Aorta (tissue), 5 donors: ENCODE results near the gene RUNDC3A. TPM values are rescaled to one million over a fixed set of nuclear protein-coding genes. Genes with fewer than 3 reads are reported as not detected.
"Not testable (repeated sequence)": the region's sequence is repeated elsewhere in the genome, so short reads cannot be mapped to it uniquely, and the experiment has no call there.

ENCODE experiments used
- ATAC-seq: fragments of 200-7000 bp; cut with Tn5 transposase; one replicate; pipeline ENCODE4 v1.9.1; 2022; ENCODE audit warnings: moderate library complexity; ENCODE audit not compliant: low FRiP score
- DNase-seq, 2 donors: peaks; one replicate each; pipeline ENCODE4 v3.0.0-alpha.2; 2020
- H3K27ac ChIP-seq, 2 donors: one replicate each; pipeline ENCODE4 v1.5.1; 2013; ENCODE audit warnings: low read length in 2 of 2, mild to moderate bottlenecking in 2 of 2, moderate library complexity in 2 of 2, control low read depth in 1 of 2, inconsistent platforms in 1 of 2, low read depth in 1 of 2
- H3K27me3 ChIP-seq, 2 donors: one replicate each; pipeline ENCODE4 v1.6.1; 2013; ENCODE audit warnings: control low read depth in 1 of 2, low read length in 1 of 2, mild to moderate bottlenecking in 1 of 2, moderate library complexity in 1 of 2; ENCODE audit not compliant: insufficient read depth in 2 of 2, control insufficient read depth in 1 of 2
- H3K36me3 ChIP-seq, 2 donors: one replicate each; pipeline ENCODE4 v1.6.1; 2013; ENCODE audit warnings: control low read depth in 1 of 2, low read length in 1 of 2, mild to moderate bottlenecking in 1 of 2; ENCODE audit not compliant: insufficient read depth in 2 of 2, control insufficient read depth in 1 of 2
- H3K4me1 ChIP-seq, 2 donors: one replicate each; pipeline ENCODE4 v1.6.1; 2013; ENCODE audit warnings: low read length in 2 of 2, control low read depth in 1 of 2, mild to moderate bottlenecking in 1 of 2, moderate library complexity in 1 of 2; ENCODE audit not compliant: insufficient read depth in 2 of 2, control insufficient read depth in 1 of 2
- H3K4me3 ChIP-seq, 2 donors: one replicate each; pipeline ENCODE4 v1.5.1; 2013; ENCODE audit warnings: low read length in 2 of 2, control low read depth in 1 of 2, mild to moderate bottlenecking in 1 of 2
- H3K9me3 ChIP-seq: one replicate; pipeline ENCODE4 v1.6.1; 2013; ENCODE audit warnings: mild to moderate bottlenecking, low read length; ENCODE audit not compliant: control insufficient read depth
- WGBS, 2 donors: extraction: QIAGEN DNeasy Blood & Tissue Kit; methylation state at CpG; one replicate each; pipeline ENCODE4 v1.1.7; 2013; 5-methylcytosine and 5-hydroxymethylcytosine counted together
- intact Hi-C, 2 donors: fragments of 100-400 bp; cut with DNase I; formaldehyde crosslinking; loops; one replicate each; pipeline versions ENCODE4 v1.14.2 to v1.15.0; 2022
- polyA plus RNA-seq, 2 donors: library from polyadenylated mRNA; stranded (reverse); fragments of 200-250 nt; gene quantifications; one replicate each; pipeline ENCODE4 v1.2.3, GENCODE V29; 2013
- total RNA-seq, 2 donors: library from RNA; stranded (reverse); fragmentation: NEBNext Ultra II Directional; extraction: Animal tissue kit (Norgen Biotek cat#: 25700); gene quantifications; one replicate each; pipeline ENCODE4 v1.2.1, GENCODE V29; 2021
- donor health status: healthy with polysubstance abuse.
- donor health status: Bipolar disorder and iron deficiency.
- donor health status: DM: no; HTN: no; CAD: no.
- donor health status: DM: no; HTN: no; CAD: no.
- donor health status: DM: yes; HTN: yes; CAD: no.

RUNDC3A gene
- total and polyA plus RNA-seq, 4 donors = 0.26 to 0.75 (median 0.50) TPM; not detected in 1

- not testable (repeated sequence) for H3K36me3 ChIP-seq, ATAC-seq, H3K4me1 ChIP-seq, DNase-seq, H3K4me3 ChIP-seq, H3K9me3 ChIP-seq, H3K27me3 ChIP-seq, H3K27ac ChIP-seq
- 83 to 86% methylated on average over 5 of the region's 5 CpGs for WGBS, 2 donors
- intact Hi-C loops = loop anchor here in 1 of 2 donors (2.0 kb wide), 1 partner anchor 111 kb away; the partner anchor contains the start of gene UBTF
Observed at GRCh38 chr17:44330263-44330662, 21.9 kb downstream of the RUNDC3A start.

- H3K9me3 ChIP-seq = no peaks in the 10 kb centered on the region
- no peaks in the 10 kb centered on the region for H3K36me3 ChIP-seq
- ATAC-seq (no peak), DNase-seq (no peak)
- H3K4me3 ChIP-seq = no peak overlapping the region
- 1 to 3% methylated on average over 7 of the region's 7 CpGs for WGBS, 2 donors
- intact Hi-C loops = loop anchor here in 1 of 2 donors (1.0 to 2.0 kb wide), 2 partner anchors 113 to 121 kb away; partner anchors contain the start of gene UBTF
- no peak overlapping the region for H3K27ac ChIP-seq
- no peaks in the 10 kb centered on the region for H3K27me3 ChIP-seq
- no peaks in the 10 kb centered on the region for H3K4me1 ChIP-seq
Observed at GRCh38 chr17:44331249-44331760, 22.9 kb downstream of the RUNDC3A start.

- Histone ChIP-seq H3K36me3 (no peaks in the 10 kb centered on the region), H3K4me3 (no peak overlapping the region), H3K27me3 (no peaks in the 10 kb centered on the region), H3K4me1 (no peaks in the 10 kb centered on the region), H3K27ac (no peak overlapping the region), H3K9me3 (no peaks in the 10 kb centered on the region)
- intact Hi-C loops = no loop called here
- DNase-seq (no peak), ATAC-seq (no peak)
- 80 to 82% methylated on average over 5 of the region's 5 CpGs for whole genome bisulfite sequencing, 2 donors
Observed at GRCh38 chr17:44333371-44333770, 25.0 kb downstream of the RUNDC3A start.

GRCh38 chr17:44334315-44334714 is 25.9 kb downstream of the RUNDC3A start:
- H3K27me3 ChIP-seq = no peaks in the 10 kb centered on the region
- H3K4me1 ChIP-seq = no peaks in the 10 kb centered on the region
- H3K9me3 ChIP-seq = no peaks in the 10 kb centered on the region
- no peak for DNase-seq
- 55 to 71% methylated on average over 2 of the region's 2 CpGs for WGBS, 2 donors
- no peaks in the 10 kb centered on the region for H3K36me3 ChIP-seq
- intact Hi-C loops = no loop called here
- H3K4me3 ChIP-seq = no peak overlapping the region
- H3K27ac ChIP-seq = no peak overlapping the region
- no peak for ATAC-seq

GRCh38 chr17:44334727-44335126 is 26.3 kb downstream of the RUNDC3A start:
- no peak for DNase-seq
- no peak overlapping the region for H3K4me3 ChIP-seq
- H3K36me3 ChIP-seq = no peaks in the 10 kb centered on the region
- no peaks in the 10 kb centered on the region for H3K27me3 ChIP-seq
- 37 to 48% methylated on average over 3 of the region's 3 CpGs for WGBS, 2 donors
- intact Hi-C loops = no loop called here
- H3K4me1 ChIP-seq = no peaks in the 10 kb centered on the region
- H3K9me3 ChIP-seq = no peaks in the 10 kb centered on the region
- no peak for ATAC-seq
- H3K27ac ChIP-seq = no peak overlapping the region

GRCh38 chr17:44335564-44335963 is 27.2 kb downstream of the RUNDC3A start:
- Histone ChIP-seq H3K36me3 (no peaks in the 10 kb centered on the region), H3K4me1 (no peaks in the 10 kb centered on the region), H3K4me3 (no peak overlapping the region), H3K27me3 (no peaks in the 10 kb centered on the region), H3K27ac (no peak overlapping the region), H3K9me3 (no peaks in the 10 kb centered on the region)
- ATAC-seq (no peak), DNase-seq (no peak)
- WGBS, 2 donors = 78% methylated on average over 3 of the region's 3 CpGs
- intact Hi-C loops = no loop called here

- DNase-seq (no peak), ATAC-seq (no peak)
- H3K36me3 ChIP-seq = no peaks in the 10 kb centered on the region
- intact Hi-C loops = no loop called here
- WGBS, 2 donors = 18 to 20% methylated on average over 5 of the region's 5 CpGs
- H3K27me3 ChIP-seq = no peaks in the 10 kb centered on the region
- no peaks in the 10 kb centered on the region for H3K4me1 ChIP-seq
- no peak overlapping the region for H3K4me3 ChIP-seq
- no peaks in the 10 kb centered on the region for H3K9me3 ChIP-seq
- no peak overlapping the region for H3K27ac ChIP-seq
Observed at GRCh38 chr17:44335968-44336367, 27.6 kb downstream of the RUNDC3A start.

GRCh38 chr17:44338702-44339101 is 30.3 kb downstream of the RUNDC3A start:
- intact Hi-C loops = no loop called here

GRCh38 chr17:44340553-44340952 is 32.2 kb downstream of the RUNDC3A start:
- H3K27ac ChIP-seq, H3K4me3 ChIP-seq, DNase-seq, H3K27me3 ChIP-seq, H3K4me1 ChIP-seq, H3K9me3 ChIP-seq, H3K36me3 ChIP-seq, ATAC-seq: not testable (repeated sequence)
- 63 to 64% methylated on average over 5 of the region's 5 CpGs for WGBS, 2 donors
- intact Hi-C loops = loop anchor here in 1 of 2 donors (10.0 kb wide), 1 partner anchor 946 kb away; the partner anchor contains the start of gene ARL4D

More at GRCh38 chr17:44338702-44339101, 30.3 kb downstream of the RUNDC3A start:
- no peaks in the 10 kb centered on the region for H3K9me3 ChIP-seq
- no peaks in the 10 kb centered on the region for H3K36me3 ChIP-seq
- H3K27ac ChIP-seq = no peak overlapping the region
- no peaks in the 10 kb centered on the region for H3K4me1 ChIP-seq
- 49 to 52% methylated on average over 6 of the region's 6 CpGs for WGBS, 2 donors
- ATAC-seq (no peak), DNase-seq (no peak)
- H3K27me3 ChIP-seq = no peaks in the 10 kb centered on the region
- H3K4me3 ChIP-seq = no peak overlapping the region
